Measurements from ENCODE around the gene PHRF1. TPM values are rescaled to one million over a fixed set of nuclear protein-coding genes. Genes with fewer than 3 reads are reported as not detected.
A peak's percentile ranks its signal among the peaks of the same experiment; 100 is the strongest.

PHRF1 gene
- total and polyA plus RNA-seq, 2 of the 4 experiments (the other 2 are of a cell fraction) = 10.9 to 17.5 TPM

- DNase-seq = no peak
- Histone ChIP-seq H2AK5ac (ENCODE audit: low read depth, low read length) (peak overlapping the region; percentile 92), H2BK5ac (ENCODE audit: low read depth, low read length, poor library complexity, severe bottlenecking) (peak overlapping the region; percentile 69), H3K9ac (ENCODE audit: low read depth, low read length) (peak overlapping the region; percentile 92), H3K9me1 (ENCODE audit: insufficient read depth, low read length) (no peaks in the 10 kb centered on the region), H3K4me3 (ENCODE audit: insufficient read depth, low read depth, low read length) (peak overlapping the region; percentile 91), H3K4me2 (ENCODE audit: low read depth, low read length) (peak overlapping the region; percentile 96), H3K27me3 (ENCODE audit: control insufficient read depth, insufficient read depth, low read length) (no peaks in the 10 kb centered on the region), H3K79me1 (ENCODE audit: low read depth in 1 of 2, low read length in 2 of 2) (peaks cover 2 to 39% of the 10 kb centered on the region in 2 experiments; a peak in 3 of 4 replicates), H3K27ac (ENCODE audit: insufficient read depth, low read length) (peak overlapping the region; percentile 96), H3K36me3 (ENCODE audit: control insufficient read depth, insufficient read depth, low read length) (peaks cover 41% of the 10 kb centered on the region), H2AFZ (replicated peaks; ENCODE audit: low read length, poor library complexity) (peak overlapping the region; percentile 93), H3K4me1 (ENCODE audit: control insufficient read depth, insufficient read depth, low read length) (peaks cover 4% of the 10 kb centered on the region; the same call in 1 of the 2 replicates), H4K8ac (ENCODE audit: low read depth in 2 of 2, low read length in 2 of 2) (peak overlapping the region; percentile 43 to 61; a peak in 2 of 4 replicates), H4K20me1 (ENCODE audit: insufficient read depth, low read length) (peaks cover 39% of the 10 kb centered on the region), H3K9me3 (ENCODE audit: control insufficient read depth, insufficient read depth, low read length) (no peaks in the 10 kb centered on the region), H3K23ac (ENCODE audit: low read depth, low read length) (peak overlapping the region; percentile 41; the same call in 1 of the 2 replicates), H2AK9ac (replicated peaks; ENCODE audit: low read depth, low read length, poor library complexity) (peak overlapping the region; percentile 98), H3K4ac (ENCODE audit: low read depth, low read length) (peak overlapping the region; percentile 95), H2BK15ac (ENCODE audit: low read depth, low read length) (no peak overlapping the region), H3K18ac (ENCODE audit: low read depth, low read length) (peak overlapping the region; percentile 56; the same call in 1 of the 2 replicates), H3K14ac (replicated peaks; ENCODE audit: low read depth, low read length) (peak overlapping the region; percentile 76; the same call in 1 of the 2 replicates), H3K56ac (ENCODE audit: extremely low read depth, insufficient read depth, low read length) (no peak overlapping the region), H2BK20ac (ENCODE audit: low read depth, low read length) (no peak overlapping the region), H4K5ac (ENCODE audit: low read depth, low read length) (peak overlapping the region; percentile 75), H4K91ac (ENCODE audit: insufficient read depth, low read depth, low read length) (peak overlapping the region; percentile 74; the same call in 1 of the 2 replicates), H2BK120ac (ENCODE audit: low read depth, low read length) (no peak overlapping the region)
- in situ Hi-C loops (cut with MboI; ENCODE audit: low sequenced_read_pairs) = no loop called here
- TF ChIP-seq CTCF (conservative IDR thresholded peaks at IDR 0.05; ENCODE audit: low read depth, low read length) = no peak
- ATAC-seq (ENCODE audit: low read depth) = no peak
- dilution Hi-C loops (cut with HindIII; ENCODE audit: low sequenced_read_pairs, unreplicated experiment) = no loop called here
- ChIA-PET CTCF (no interaction called here), POLR2A (ENCODE audit: unreplicated experiment) (no interaction called here)
- 70% methylated on average over 50 of the region's 68 CpGs; no CpG with 5 or more reads in 1 of the 2 experiments for WGBS, 2 experiments (ENCODE audit: extremely low coverage in 2 of 2, insufficient read length in 1 of 2)
- intact Hi-C loops (cut with micrococcal nuclease) = no loop called here
- BruUV-seq (replicated peaks) = no TSS peak
Observed at GRCh38 chr11:614623-615503, 38.6 kb downstream of the PHRF1 start.

All from IMR-90 (cell line).